Prostate gland (tissue), 2 donors: Measurements from ENCODE around the gene PAPOLB.

Experiments used
- POLR2A ChIP-seq: fragments of 450-650 bp; IDR thresholded peaks from one replicate; pipeline ENCODE4 v1.6.1; 2016; ENCODE audit warnings: antibody characterized with exemption, mild to moderate bottlenecking
- TF ChIP-seq, protein P1 (sequence below), 4 experiments: fragments of 200-600 bp in 2 of 4; fragments of 450-650 bp in 2 of 4; sonication (generic) in 2 of 4; IDR thresholded peaks; 1 replicate in 3 of 4; 2 replicates in 1 of 4; pipeline ENCODE4 v1.5.1; 2016 to 2019; ENCODE audit warnings: antibody characterized with exemption in 4 of 4, mild to moderate bottlenecking in 2 of 4, moderate library complexity in 2 of 4

DNA sequence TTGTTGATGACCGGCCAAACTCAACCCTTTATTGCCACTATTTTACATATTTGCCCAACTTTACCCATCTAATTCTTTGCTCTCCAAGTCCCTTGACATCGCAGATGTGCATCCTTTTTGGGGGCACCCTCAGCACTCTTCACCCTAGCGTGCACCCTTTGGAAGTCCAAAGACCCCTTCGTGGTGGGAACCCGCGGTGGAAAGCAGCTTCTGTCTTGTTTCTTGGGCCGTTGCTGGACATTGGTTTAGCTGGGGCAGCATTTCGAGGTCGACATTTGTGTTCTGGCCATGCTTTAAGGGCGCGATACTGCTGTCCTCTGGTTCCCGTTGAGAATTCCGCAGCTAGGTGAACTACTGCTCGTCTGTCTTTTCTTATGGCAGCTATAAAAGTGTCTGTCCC lies 326 bp upstream of the PAPOLB start:
- TF ChIP-seq, protein P1, sequence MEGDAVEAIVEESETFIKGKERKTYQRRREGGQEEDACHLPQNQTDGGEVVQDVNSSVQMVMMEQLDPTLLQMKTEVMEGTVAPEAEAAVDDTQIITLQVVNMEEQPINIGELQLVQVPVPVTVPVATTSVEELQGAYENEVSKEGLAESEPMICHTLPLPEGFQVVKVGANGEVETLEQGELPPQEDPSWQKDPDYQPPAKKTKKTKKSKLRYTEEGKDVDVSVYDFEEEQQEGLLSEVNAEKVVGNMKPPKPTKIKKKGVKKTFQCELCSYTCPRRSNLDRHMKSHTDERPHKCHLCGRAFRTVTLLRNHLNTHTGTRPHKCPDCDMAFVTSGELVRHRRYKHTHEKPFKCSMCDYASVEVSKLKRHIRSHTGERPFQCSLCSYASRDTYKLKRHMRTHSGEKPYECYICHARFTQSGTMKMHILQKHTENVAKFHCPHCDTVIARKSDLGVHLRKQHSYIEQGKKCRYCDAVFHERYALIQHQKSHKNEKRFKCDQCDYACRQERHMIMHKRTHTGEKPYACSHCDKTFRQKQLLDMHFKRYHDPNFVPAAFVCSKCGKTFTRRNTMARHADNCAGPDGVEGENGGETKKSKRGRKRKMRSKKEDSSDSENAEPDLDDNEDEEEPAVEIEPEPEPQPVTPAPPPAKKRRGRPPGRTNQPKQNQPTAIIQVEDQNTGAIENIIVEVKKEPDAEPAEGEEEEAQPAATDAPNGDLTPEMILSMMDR (IDR thresholded peaks at IDR 0.05) = no peak
- TF ChIP-seq POLR2A = no peak
